ENCODE results near the gene ZNF823. TPM values are rescaled to one million over a fixed set of nuclear protein-coding genes. Genes with fewer than 3 reads are reported as not detected.

The ZNF823 gene
- polyA plus RNA-seq, 3 donors = 9.9 to 11.2 (median 10.7) TPM

DNA sequence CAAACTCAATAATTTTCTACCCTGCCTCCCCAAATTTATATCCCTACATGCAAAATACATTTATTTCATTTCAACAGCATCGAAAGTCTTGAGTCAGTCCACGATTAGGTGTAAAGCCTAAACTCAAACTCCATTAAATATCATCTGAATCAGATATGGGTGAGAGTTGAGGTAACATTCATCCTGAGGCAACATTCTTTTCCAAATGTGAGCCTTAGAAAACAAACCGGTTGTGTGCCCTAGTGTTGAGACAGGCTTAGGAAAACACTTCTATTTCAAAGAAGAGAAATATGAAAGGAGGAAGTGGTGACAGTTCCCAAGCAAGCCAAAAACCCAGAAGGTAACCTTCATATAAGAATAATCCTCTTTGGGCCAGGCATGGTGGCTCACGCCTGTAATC lies 15.9 kb upstream of the ZNF823 start:
- DNase-seq (ENCODE audit: extremely low read depth in 1 of 11, low read depth in 9 of 11, low spot score in 4 of 11) = no peak

DNA sequence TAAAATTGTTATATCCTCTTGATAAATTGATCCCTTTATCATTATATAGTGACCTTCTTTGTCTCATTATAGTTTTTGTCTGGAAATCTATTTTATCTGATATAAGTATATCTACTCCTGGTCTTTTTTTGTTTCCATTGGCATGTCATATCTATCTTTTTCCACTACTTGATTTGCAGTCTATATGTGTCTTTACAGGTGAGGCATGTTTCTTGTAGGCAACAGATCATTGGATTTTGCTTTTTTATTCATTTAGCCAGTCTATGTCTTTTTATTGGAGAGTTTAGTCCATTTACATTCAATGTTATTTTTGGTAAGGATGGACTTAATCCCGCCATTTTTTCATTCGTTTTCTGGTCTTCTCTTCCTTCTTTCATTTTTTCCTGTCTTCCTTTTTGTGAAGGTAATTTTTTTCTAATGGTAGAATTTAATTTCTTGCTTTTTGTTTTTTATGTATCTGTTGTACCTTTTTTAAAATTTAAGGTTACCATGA lies 13.5 kb upstream of the ZNF823 start:
- DNase-seq (ENCODE audit: extremely low read depth in 1 of 11, low read depth in 9 of 11, low spot score in 4 of 11) = no peak

DNA sequence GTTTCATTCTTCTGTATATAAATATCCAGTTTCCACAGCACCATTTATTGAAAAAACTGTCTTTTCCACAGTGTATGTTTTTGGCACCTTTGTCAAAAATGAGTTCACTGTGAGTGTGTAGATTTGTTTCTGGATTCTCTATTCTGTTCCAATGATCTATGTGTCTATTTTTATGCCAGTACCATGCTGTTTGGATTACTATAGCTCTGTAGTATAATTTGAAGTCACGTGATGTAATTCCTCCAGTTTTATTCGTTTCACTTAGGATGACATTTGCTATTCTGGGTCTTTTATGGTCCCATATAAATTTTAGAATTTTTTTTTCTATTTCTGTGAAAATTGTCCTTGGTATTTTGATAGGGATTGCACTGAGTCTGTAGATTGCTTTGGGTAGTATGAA lies 11.0 kb upstream of the ZNF823 start:
- DNase-seq (ENCODE audit: extremely low read depth in 1 of 11, low read depth in 9 of 11, low spot score in 4 of 11) = no peak

DNA sequence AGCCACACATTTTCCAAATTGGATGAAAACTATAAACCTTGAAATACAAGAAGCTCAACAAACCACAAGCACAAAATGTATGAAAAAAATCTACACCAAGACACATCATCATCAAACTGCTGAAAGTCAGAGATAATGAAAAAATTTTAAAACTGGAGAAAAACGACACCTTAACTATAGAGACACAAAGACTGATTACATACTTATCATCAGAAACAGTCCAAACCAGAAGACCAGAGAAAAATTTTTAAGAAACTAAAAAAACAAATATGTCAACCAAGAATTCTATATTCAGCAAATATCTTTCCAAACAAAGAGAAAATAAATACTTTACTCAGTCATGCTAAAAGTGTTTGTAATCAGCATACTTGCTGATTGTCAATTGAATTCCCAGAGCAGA lies 8.5 kb upstream of the ZNF823 start:
- DNase-seq (ENCODE audit: extremely low read depth in 1 of 11, low read depth in 9 of 11, low spot score in 4 of 11) = no peak

DNA sequence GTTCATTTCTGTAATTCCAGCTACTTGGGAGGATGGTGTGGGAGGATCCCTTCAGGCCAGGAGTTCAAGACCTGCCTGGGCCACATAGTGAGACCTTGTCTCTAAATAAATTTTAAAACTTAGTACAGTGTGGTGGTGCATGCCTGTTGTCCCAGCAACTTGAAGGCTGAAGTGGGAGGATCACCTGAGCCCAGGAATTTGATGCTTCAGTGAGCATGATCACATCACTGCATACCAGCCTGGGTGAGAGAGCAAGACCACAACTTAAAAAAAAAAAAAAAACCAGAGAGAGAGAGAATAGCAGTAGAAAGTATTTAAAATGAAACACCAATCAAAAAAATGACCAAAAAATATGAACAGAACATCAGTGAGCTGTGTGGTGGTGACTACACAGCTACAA lies 7.1 kb upstream of the ZNF823 start:
- DNase-seq (ENCODE audit: extremely low read depth in 1 of 11, low read depth in 9 of 11, low spot score in 4 of 11) = peak in 2 of 11 donors; percentile 24 to 45

DNA sequence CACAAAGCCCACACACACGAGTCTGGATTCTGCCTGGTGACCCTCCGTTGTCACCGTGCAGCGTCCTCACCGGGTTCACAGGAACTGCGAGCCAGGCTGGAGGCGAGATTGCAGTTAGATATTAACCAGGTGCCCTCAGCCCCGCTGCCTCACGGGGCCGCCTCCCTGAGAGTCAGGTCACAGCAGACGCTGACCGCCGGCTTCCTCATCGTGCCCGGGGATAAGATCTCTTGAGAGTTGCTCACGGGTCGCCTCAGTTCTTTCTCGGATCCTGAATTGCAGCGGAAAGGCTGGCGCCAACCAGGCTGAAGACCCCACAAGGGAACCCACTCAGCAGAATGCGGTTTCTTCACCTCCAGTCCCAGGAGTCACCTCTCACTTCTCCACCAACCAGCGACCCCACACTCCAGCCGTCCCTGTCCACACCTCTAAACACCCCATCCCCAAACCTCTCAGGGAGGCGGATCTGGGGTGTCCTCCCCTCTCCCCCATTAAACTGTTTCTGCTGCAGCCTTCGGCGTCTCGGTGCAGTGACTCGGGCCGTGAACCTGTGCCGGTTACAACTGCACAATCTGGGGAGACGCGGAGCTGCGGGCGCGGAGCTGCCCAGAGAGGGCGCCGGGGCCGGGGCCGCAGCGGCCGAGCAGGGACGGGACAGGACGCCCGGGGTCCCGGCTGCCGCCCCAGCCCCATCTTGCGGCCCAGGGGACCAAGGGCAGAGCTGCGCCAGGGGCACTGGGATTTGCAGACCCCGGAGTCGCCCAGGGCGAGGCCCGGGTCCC lies 591 bp downstream of the ZNF823 start:
- peak in 7 of 11 donors; percentile 9 to 49 (median 24) for DNase-seq (ENCODE audit: extremely low read depth in 1 of 11, low read depth in 9 of 11, low spot score in 4 of 11)

DNA sequence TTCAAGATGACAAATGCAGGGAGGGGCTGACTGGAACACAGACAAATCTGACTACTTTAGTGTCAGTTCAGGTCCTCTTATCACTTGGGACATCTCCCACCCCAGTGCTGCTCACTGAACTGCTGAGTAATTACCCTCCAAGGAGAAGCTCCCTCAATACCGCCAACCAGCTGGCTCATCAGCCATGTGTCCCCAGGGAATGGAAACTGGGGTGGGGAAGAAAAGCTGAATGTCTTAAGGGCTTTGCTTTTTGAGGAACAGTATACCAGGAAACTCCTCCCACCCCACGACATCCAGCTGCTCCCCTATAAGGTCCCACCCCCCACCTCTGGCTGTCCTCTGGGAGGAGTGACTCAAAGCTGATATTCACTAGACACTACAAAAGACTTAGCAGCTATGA lies 2.0 kb downstream of the ZNF823 start:
- DNase-seq (ENCODE audit: extremely low read depth in 1 of 11, low read depth in 9 of 11, low spot score in 4 of 11) = no peak

DNA sequence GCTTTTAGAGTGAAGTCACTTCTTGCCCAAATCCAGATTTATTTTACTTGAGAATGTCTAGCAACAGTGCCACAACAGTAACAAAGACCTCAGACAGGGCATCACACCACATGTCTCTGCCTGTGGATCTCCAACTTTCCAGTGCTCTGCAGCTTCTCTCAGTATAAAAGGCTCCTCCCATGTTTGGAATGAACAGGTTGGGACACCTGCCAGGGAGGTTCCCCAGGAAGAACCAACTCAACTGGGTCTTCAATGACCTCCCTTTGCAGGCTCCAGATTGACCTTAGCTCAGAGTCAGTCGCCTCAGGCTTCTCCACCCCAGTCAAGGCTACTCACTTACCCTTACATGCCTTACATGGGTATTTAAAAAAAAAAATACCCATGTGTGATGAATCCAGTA lies 3.4 kb downstream of the ZNF823 start:
- no peak for DNase-seq (ENCODE audit: extremely low read depth in 1 of 11, low read depth in 9 of 11, low spot score in 4 of 11)

DNA sequence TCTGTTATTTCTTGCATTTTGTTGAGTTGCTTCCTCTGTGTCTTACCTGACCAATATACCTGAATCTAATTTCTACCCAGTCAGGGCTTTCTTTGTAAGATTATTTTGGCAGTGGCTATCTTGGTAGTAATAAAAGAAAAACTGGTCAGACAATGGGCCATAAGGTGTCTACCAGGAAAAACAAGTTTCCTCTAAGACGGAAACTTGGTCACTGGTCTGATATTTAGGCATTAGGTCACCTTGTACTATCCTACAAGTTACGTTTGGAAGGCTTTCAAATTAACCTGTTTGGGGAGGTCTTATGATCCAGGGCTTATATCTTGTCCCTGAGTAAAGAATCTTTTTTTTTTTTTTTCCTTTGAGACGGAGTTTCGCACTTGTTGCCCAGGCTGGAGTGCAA lies 9.2 kb downstream of the ZNF823 start:
- no peak for DNase-seq (ENCODE audit: extremely low read depth in 1 of 11, low read depth in 9 of 11, low spot score in 4 of 11)

DNA sequence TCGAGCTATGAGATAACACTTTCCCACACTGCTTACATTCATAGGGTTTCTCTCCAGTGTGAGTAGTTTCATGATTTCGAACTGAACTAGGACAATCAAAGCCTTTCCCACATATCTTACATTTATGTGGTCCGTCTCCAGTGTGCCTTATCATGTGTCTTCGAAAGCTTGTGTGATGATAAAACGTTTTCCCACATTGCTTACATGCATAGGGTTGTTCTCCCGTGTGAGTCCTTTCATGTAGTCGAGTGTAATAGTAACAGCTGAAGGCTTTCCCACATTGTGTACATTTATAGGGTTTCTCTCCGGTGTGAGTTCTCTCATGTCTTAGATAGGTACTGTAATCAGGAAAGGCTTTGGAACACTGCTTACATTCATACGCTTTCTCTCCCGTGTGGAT lies 16.3 kb downstream of the ZNF823 start:
- DNase-seq (ENCODE audit: extremely low read depth in 1 of 11, low read depth in 9 of 11, low spot score in 4 of 11) = no peak

DNA sequence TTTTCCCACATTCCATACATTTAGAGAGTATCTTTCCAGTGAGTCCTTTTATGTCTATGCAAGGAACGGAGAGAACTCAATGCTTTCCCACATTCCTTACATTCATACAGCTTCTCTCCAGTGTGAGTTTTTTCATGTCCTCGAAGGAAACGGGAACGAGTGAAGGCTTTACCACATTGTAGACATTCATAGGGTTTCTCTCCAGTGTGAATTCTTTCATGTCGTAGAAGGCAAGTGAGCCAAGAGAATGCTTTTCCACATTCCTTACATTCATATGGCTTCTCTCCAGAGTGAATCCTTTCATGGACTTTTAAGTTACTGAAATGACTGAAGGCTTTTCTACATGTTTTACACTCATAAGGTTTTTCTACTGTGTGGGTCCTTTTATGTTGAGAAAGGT lies 17.1 kb downstream of the ZNF823 start:
- DNase-seq (ENCODE audit: extremely low read depth in 1 of 11, low read depth in 9 of 11, low spot score in 4 of 11) = no peak

DNA sequence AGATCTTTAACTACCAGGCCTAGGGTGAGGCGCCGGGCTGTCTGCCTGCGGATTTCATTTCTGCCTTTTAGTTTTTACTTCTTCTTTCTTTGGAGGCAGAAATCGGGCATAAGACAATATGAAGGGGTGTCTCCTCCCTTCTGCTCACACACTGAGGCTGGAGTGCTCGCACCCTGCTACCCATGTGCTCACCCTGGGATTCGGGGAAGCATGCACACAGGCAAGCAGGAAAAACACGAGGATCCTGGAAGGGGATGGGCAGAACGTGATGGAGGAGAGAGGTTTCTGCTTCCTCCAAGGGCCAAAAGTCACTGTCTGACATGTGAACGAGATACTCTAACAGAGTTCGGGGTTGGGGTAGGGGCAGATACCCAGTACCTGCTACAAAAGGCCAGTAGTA lies 28.4 kb downstream of the ZNF823 start:
- no peak for DNase-seq (ENCODE audit: extremely low read depth in 1 of 11, low read depth in 9 of 11, low spot score in 4 of 11)

DNA sequence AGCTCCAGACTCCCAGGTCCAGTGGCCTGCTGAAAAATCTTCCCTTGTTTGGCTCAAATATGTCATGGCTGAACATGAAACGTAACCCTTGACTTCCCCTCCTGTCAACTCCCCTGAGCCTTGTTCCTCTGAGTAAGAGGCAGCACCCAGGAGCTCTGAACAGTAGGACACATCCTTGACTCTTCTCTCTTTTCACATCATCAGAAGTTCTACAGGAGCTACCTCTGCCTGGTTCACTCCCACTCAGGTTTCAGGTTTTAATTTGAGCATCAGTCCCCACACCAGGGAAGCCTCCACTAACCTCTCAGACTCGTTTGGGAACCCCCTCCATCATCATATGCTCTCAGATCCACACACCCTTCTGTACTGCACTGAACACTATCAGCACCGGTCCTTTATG lies 30.3 kb downstream of the ZNF823 start:
- no peak for DNase-seq (ENCODE audit: extremely low read depth in 1 of 11, low read depth in 9 of 11, low spot score in 4 of 11)

DNA sequence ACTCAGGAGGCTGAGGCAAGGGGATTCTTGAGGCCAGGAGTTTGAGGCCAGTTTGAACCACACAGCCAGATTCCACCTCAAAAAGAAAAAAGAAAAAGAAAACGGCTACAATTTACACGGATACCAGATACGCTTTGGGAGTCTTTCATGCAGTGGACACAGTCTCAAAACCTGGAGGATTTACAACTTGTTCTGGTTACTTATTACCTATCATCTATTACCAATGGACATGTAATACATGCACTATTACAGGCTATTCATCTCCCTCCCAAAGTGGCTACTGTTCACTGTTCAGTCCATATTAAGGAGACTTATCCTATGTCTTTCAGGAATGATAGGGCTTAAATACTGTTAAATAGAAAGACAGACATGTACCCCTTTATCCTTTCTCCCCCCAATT lies 33.3 kb downstream of the ZNF823 start:
- DNase-seq (ENCODE audit: extremely low read depth in 1 of 11, low read depth in 9 of 11, low spot score in 4 of 11) = no peak

DNA sequence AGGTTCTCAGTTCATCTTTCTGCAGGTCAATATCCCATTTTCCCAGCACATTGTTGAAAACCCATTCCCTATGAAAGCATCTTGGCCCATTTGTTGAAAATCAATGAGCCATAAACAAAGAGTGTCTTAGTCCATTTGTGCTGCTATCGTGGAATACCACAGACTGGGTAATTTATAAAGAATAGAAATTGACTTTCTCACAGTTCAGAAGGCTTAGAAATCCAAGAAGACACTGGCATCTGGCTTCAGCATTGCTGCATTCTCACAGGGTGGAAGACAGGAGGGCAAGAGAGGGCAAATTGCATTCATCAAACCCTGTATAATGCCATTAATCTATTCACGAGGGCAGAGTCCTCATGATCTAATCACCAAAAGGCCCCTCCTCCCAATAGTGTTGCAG lies 34.1 kb downstream of the ZNF823 start:
- DNase-seq (ENCODE audit: extremely low read depth in 1 of 11, low read depth in 9 of 11, low spot score in 4 of 11) = no peak

DNA sequence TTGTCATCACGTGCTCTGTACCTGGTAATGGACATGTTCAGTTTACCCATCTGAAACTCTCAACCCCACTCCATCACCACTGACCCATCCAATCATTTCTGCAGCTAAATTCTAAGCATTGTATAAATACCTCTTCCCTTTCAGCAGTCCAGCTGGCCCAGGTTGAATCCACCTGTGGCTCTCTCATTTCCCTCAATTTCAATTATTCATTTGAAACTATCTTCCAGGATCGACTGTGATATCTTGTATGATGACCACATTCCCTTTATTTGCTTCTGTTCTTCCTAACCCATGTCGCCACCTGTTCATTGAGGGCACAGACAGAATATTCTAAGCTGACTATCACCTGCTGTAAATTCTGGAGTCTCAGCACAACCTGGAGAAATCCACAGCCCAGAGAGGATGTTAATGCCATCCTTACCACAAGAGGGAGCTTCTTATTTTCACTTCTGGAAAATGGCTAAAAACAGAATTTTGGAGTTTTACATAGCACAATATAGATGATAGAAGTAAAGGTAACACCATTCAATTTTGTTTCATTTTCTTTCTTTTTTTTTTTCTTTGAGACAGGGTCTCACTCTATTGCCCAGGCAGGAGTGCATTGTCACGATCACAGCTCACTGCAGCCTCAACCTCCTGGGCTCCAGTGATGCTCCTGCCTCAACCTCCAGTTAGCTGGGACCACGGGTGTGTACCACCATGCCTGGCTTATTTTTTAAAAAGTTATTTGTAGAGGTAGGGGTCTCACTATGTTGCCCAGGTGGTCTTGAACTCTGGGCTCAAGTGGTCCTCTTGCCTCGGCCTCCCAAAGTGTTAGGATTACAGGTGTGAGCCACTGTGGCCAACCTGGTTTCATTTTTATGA lies 38.6 kb downstream of the ZNF823 start:
- peak in 4 of 11 donors; percentile 15 to 30 (median 22) for DNase-seq (ENCODE audit: extremely low read depth in 1 of 11, low read depth in 9 of 11, low spot score in 4 of 11)

DNA sequence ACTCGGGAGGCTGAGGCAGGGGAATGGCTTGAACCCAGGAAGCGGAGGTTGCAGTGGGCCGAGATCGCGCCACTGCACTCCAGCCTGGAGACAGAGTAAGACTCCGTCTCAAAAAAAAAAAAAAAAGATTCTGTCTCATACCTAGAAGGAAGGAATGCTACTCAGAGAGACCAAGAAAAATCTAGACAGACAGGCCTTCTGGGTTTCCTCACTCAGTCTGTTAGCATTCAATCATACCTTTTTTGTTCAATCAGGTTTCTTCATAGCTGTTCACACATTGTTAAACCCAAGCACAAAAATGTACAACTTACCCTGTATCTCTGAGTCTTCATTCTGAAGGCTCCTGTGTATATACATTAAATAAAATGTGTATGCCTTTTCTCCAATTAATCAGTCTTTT lies 40.5 kb downstream of the ZNF823 start:
- DNase-seq (ENCODE audit: extremely low read depth in 1 of 11, low read depth in 9 of 11, low spot score in 4 of 11) = no peak

DNA sequence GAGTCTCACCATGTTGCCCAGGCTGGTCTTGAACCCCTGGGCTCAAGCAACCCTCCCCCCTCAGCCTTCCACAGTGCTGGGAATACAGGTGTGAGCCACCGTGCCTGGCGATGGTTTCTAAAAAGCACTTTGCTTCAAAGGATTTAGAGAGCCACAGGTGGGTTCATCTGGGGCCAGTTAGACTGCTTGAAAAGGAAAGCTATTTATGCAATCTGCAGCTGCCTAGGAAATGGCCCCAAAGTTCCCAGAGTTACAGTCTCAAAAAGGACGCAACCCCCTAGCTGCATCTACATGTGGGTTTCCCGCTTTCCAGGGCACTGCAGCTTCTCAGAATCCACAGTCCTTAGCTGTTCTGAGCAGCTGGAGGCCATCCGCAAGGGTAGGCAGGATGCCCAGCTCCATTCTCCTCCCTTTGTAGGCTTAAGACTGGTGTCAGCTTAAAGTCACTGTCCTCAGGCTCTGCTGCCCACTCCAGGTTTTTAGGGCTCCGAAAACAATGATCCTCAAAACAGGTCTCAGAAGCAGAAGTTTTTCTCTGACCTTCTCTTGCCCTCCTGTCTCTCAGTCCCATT lies 41.4 kb downstream of the ZNF823 start:
- no peak for DNase-seq (ENCODE audit: extremely low read depth in 1 of 11, low read depth in 9 of 11, low spot score in 4 of 11)

DNA sequence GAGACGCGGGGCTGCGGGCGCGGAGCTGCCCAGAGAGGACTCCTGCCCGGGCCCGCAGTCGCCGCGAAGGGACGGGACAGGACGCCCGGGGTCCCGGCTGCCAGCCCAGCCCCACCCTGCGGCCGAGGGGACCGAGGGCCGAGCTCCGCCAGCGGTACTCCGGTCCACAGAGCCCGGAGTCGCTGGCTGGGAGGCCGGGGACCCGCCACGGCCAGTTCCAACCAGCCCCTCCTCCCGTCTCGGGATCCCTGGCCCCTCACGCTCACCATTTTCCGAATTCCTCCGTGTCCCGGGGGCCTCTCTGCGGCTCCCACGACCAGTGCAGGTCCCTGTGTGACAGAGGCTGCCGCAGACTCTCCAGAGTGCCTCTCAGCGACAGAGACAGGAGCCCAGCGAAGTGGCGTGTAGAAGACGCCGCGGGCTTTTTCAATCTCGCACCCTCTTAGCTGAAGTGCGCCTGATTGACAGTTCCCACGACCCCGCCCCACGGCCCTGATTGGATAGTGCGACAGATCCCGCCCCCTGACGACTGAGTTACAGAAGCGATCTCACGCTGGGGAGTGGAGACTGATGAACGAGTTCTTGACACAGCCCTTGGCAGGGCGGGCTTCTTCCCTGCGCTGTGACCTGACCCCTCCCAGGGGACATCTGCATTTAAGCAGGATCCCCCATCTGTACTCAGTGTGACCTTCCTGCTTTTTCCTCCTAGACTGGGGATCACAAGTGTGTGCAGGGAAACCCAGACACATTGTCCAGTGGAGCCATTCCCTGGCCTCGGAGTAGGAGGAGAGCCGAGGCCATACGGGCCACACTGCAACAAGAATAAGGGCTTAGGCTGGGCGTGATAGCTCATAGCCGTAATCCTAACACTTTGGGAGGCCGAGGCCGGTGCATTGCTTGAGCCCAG lies 44.0 kb downstream of the ZNF823 start:
- DNase-seq (ENCODE audit: extremely low read depth in 1 of 11, low read depth in 9 of 11, low spot score in 4 of 11) = peak; percentile 86 to 96 (median 94)

All from renal cortex interstitium (tissue), 11 donors.